RWPE1 (cell line): ENCODE data around the gene CLIC1.

Experiments used
- CTCF ChIA-PET: fragments of 350-600 bp; sonication (Branson Sonifier 250); formaldehyde crosslinking; extraction: SDS; loops from one replicate; lab custom pipeline; 2021; lab: Yijun Ruan, JAX
- POLR2A ChIA-PET: fragments of 400-600 bp; formaldehyde crosslinking; extraction: SDS; loops from one replicate; lab custom pipeline; 2020; ENCODE audit warnings: antibody characterized with exemption; ENCODE audit not compliant: low non-redundant PET; lab: Yijun Ruan, JAX
- DNase-seq: peaks from one replicate; pipeline ENCODE4 v3.0.0; 2012; ENCODE audit warnings: low spot score
- H3K27ac ChIP-seq: fragments of 450-650 bp; 2 replicates; pipeline ENCODE4 v1.5.1; 2017
- CTCF ChIP-seq: fragments of 450-650 bp; conservative IDR thresholded peaks from 2 replicates; pipeline ENCODE4 v1.5.1; 2017; ENCODE audit warnings: low read depth, mild to moderate bottlenecking

Gene CLIC1

GRCh38 chr6:31721351-31722020 is 14.8 kb downstream of the CLIC1 start, which contains the start of gene LY6G6C:
TSS of gene LY6G6C (minus strand) at chr6:31721746. CDS start at chr6:31721679, 67 bp downstream.
- DNase-seq: no peak
- ChIA-PET POLR2A (no interaction called here), CTCF (interaction anchor here (0.9 to 1.5 kb wide), 3 partner anchors 9 to 48 kb away, joined by 3 to 5 read pairs (median 3); no protein-coding TSS in a partner anchor)
- no peak within 1 kb of the TSS for H3K27ac ChIP-seq
- TF ChIP-seq CTCF: no peak

- H3K27ac ChIP-seq: no peak overlapping the region
- POLR2A ChIA-PET: no interaction called here
Measured at GRCh38 chr6:31720196-31720770, 16.0 kb downstream of the CLIC1 start.

GRCh38 chr6:31719001-31719400 is 17.3 kb downstream of the CLIC1 start:
- POLR2A ChIA-PET: no interaction called here
- CTCF ChIA-PET: no interaction called here
- TF ChIP-seq CTCF: no peak
- H3K27ac ChIP-seq: no peak overlapping the region
- no peak for DNase-seq

More at GRCh38 chr6:31720196-31720770, 16.0 kb downstream of the CLIC1 start:
- CTCF ChIA-PET: interaction anchor here (0.5 kb wide), 1 partner anchor 21 kb away, joined by 4 read pairs; no protein-coding TSS in a partner anchor
- no peak for TF ChIP-seq CTCF
- DNase-seq: peak; percentile 63

GRCh38 chr6:31718265-31718664 is 18.1 kb downstream of the CLIC1 start:
- no peak overlapping the region for H3K27ac ChIP-seq
- ChIA-PET CTCF (no interaction called here), POLR2A (no interaction called here)
- peak; percentile 95 for DNase-seq
- no peak for TF ChIP-seq CTCF

GRCh38 chr6:31717499-31718222 is 18.7 kb downstream of the CLIC1 start:
- no peak overlapping the region for H3K27ac ChIP-seq
- DNase-seq: no peak
- ChIA-PET POLR2A (no interaction called here), CTCF (interaction anchor here (0.6 kb wide), 4 partner anchors 12 to 219 kb away, joined by 3 to 4 read pairs (median 3); no protein-coding TSS in a partner anchor)
- TF ChIP-seq CTCF: 0 out of 2 replicates have a peak, but pooled peaks have one; percentile 15
